Cardiac fibroblast (primary cell): ENCODE measurements around the gene TCTN1.
A peak's percentile ranks its signal among the peaks of the same experiment; 100 is the strongest.
"Not testable (repeated sequence)": the region's sequence is repeated elsewhere in the genome, so short reads cannot be mapped to it uniquely, and the experiment has no call there.

ENCODE experiments used
- DNase-seq, 2 donors: peaks; one replicate each; pipeline versions ENCODE4 v3.0.0 to v3.0.0-alpha.2; 2010; ENCODE audit warnings: low read depth in 2 of 2
- H3K4me3 ChIP-seq, 2 donors: replicated peaks in 1 of 2; 1 replicate in 1 of 2; 2 replicates in 1 of 2; pipeline ENCODE4 v1.5.1; 2011; ENCODE audit warnings: low read depth in 2 of 2, low read length in 2 of 2, mild to moderate bottlenecking in 2 of 2, moderate library complexity in 1 of 2
- CTCF ChIP-seq: IDR thresholded peaks from one replicate; pipeline ENCODE4 v1.5.1; 2011; ENCODE audit warnings: low read depth, mild to moderate bottlenecking, low read length, inconsistent platforms

TCTN1 gene

GRCh38 chr12:110579535-110580253 is 34.2 kb upstream of the TCTN1 start:
- no peak for DNase-seq
- H3K4me3 ChIP-seq: no peak overlapping the region
- TF ChIP-seq CTCF: no peak

GRCh38 chr12:110581931-110582275 is 32.0 kb upstream of the TCTN1 start:
- no peak for TF ChIP-seq CTCF
- no peak for DNase-seq
- H3K4me3 ChIP-seq: peak overlapping the region; percentile 75 to 90

GRCh38 chr12:110582276-110583136 is 31.4 kb upstream of the TCTN1 start:
- DNase-seq: peak; percentile 46 to 60
- TF ChIP-seq CTCF: no peak
- H3K4me3 ChIP-seq: peak overlapping the region; percentile 75 to 90

- TF ChIP-seq CTCF: no peak
- DNase-seq: peak; percentile 97
- peak within 1 kb of the TSS; percentile 75 to 90 for H3K4me3 ChIP-seq
Measured at GRCh38 chr12:110583137-110584059, 30.5 kb upstream of the TCTN1 start, which contains the start of gene PPTC7. TSS of gene PPTC7 (minus strand) at chr12:110583318. CDS start at chr12:110583031, 287 bp downstream.

- TF ChIP-seq CTCF: no peak
- H3K4me3 ChIP-seq: no peak overlapping the region
Measured at GRCh38 chr12:110585231-110585799, 28.6 kb upstream of the TCTN1 start.

GRCh38 chr12:110587102-110587501 is 26.8 kb upstream of the TCTN1 start:
- DNase-seq, H3K4me3 ChIP-seq: not testable (repeated sequence)

More at GRCh38 chr12:110585231-110585799, 28.6 kb upstream of the TCTN1 start:
- peak in 1 of 2 donors; percentile 59 for DNase-seq
